ENCODE measurements around the gene GUCD1. TPM values are rescaled to one million over a fixed set of nuclear protein-coding genes. Genes with fewer than 3 reads are reported as not detected.
"Not testable (repeated sequence)": the region's sequence is repeated elsewhere in the genome, so short reads cannot be mapped to it uniquely, and the experiment has no call there.

GUCD1 gene
- total and polyA plus RNA-seq, 5 donors, result 124 to 161 (median 136) TPM

GRCh38 chr22:24541681-24542515 is 13.0 kb downstream of the GUCD1 start:
- DNase-seq, result no peak
- no peak for ATAC-seq
- H3K27ac ChIP-seq (ENCODE audit: low read length), result no peak overlapping the region
- no peaks in the 10 kb centered on the region for H3K27me3 ChIP-seq (ENCODE audit: control insufficient read depth, insufficient read depth)
- H3K4me3 ChIP-seq (ENCODE audit: low read length), result no peak overlapping the region
- H3K4me1 ChIP-seq (ENCODE audit: control insufficient read depth, insufficient read depth, low read length), result peaks cover 7% of the 10 kb centered on the region
- intact Hi-C loops (cut with DNase I), result no loop called here
- no peaks in the 10 kb centered on the region for H3K9me3 ChIP-seq (ENCODE audit: control insufficient read depth, low read length)
- WGBS, result 75% methylated on average over 6 of the region's 6 CpGs

DNA sequence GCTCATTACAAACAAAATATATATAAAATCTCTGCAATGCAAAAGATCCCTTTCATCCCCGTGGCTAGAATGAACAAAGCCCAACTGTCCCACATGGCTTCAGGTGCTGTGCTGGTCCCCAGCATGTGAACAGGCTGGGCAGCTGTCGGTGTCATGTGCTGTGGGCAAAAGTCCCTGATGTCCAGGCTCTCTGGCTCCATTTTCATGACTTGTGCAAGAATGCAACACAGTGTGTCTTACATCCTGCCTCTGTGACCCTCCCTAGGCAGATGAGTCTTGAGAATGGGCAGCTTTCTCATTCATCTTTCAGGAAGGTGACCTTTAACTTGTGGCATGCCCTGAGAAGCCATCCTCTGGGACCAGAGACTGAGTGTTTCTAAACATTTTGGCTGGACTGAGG is 14.5 kb downstream of the GUCD1 start:
- Histone ChIP-seq H3K9me3 (ENCODE audit: control insufficient read depth, low read length) (no peaks in the 10 kb centered on the region), H3K4me1 (ENCODE audit: control insufficient read depth, insufficient read depth, low read length) (peaks cover 7% of the 10 kb centered on the region), H3K27me3 (ENCODE audit: control insufficient read depth, insufficient read depth) (no peaks in the 10 kb centered on the region), H3K27ac (ENCODE audit: low read length) (no peak overlapping the region), H3K4me3 (ENCODE audit: low read length) (no peak overlapping the region)
- intact Hi-C loops (cut with DNase I), result no loop called here
- WGBS, result 90% methylated on average over 2 of the region's 2 CpGs
- ATAC-seq (no peak), DNase-seq (no peak)

DNA sequence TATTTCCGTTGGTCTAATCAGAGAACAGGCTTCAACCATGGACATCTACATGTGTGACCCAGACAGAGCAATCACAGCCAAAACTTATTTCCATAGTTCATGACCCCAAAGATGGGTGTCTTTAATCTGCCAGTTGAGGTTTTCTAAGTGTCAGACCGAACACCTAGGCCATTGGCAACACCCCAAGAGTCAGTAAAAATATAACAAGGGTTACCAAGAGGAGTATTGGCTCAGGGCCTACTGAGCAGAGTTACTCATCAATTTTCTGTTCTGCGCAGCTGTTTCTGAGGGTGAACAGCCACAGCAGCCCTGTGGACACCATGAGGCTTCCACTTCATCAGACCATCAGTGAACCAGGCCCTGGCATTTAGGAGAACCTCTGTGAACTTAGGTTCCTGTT is 18.8 kb downstream of the GUCD1 start:
- intact Hi-C loops (cut with DNase I), result no loop called here
- ATAC-seq (no peak), DNase-seq (no peak)
- no peak overlapping the region for H3K4me3 ChIP-seq (ENCODE audit: low read length)
- H3K27ac ChIP-seq (ENCODE audit: low read length), result no peak overlapping the region
- no peaks in the 10 kb centered on the region for H3K9me3 ChIP-seq (ENCODE audit: control insufficient read depth, low read length)
- no peaks in the 10 kb centered on the region for H3K27me3 ChIP-seq (ENCODE audit: control insufficient read depth, insufficient read depth)
- 83% methylated on average over 3 of the region's 3 CpGs for WGBS
- no peaks in the 10 kb centered on the region for H3K4me1 ChIP-seq (ENCODE audit: control insufficient read depth, insufficient read depth, low read length)

DNA sequence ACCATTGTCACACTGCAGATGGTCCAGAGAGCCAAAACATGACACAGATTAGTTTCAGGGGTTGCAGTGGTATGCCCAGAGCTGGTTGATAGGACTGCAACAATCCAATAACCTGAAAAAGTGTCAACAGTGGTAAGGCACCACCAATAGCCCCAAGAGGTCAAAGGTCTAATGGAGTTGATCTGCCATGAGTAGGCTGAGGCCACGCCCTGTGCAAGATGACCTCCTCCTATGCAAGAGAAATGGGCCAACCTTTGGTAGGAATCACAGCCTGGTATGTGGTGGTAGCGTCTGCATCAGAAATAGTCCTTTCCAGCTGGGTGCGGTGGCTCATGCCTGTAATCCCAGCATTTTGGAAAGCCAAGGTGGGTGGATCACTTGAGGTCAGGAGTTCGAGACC is 19.6 kb downstream of the GUCD1 start:
- 96% methylated on average over 4 of the region's 4 CpGs for WGBS
- no peak for DNase-seq
- no peak for ATAC-seq
- Histone ChIP-seq H3K4me1 (ENCODE audit: control insufficient read depth, insufficient read depth, low read length) (no peaks in the 10 kb centered on the region), H3K4me3 (ENCODE audit: low read length) (no peak overlapping the region), H3K27me3 (ENCODE audit: control insufficient read depth, insufficient read depth) (no peaks in the 10 kb centered on the region), H3K9me3 (ENCODE audit: control insufficient read depth, low read length) (no peaks in the 10 kb centered on the region), H3K27ac (ENCODE audit: low read length) (no peak overlapping the region)
- intact Hi-C loops (cut with DNase I), result no loop called here

DNA sequence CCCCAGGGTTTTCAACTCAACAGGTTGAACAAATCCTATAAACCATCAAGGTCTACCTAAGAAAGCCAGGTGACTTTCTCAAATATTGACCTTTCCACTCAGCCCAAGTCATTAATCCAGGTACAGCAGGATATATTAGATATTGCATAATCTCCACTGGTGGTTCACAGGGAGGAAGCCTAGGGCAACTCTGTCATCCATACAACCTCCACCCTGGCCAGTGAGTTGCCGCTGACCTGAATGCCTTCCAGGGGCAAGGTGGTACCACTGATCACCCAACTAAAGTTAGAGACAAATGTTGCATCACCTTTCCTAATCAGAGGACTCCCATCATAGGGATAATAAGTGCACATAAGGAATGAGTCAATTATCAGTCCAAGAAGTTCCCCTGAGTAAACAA is 22.9 kb downstream of the GUCD1 start:
- ATAC-seq (no peak), DNase-seq (no peak)
- Histone ChIP-seq H3K27me3 (ENCODE audit: control insufficient read depth, insufficient read depth) (no peaks in the 10 kb centered on the region), H3K27ac (ENCODE audit: low read length) (no peak overlapping the region), H3K4me3 (ENCODE audit: low read length) (no peak overlapping the region), H3K4me1 (ENCODE audit: control insufficient read depth, insufficient read depth, low read length) (no peaks in the 10 kb centered on the region), H3K9me3 (ENCODE audit: control insufficient read depth, low read length) (no peaks in the 10 kb centered on the region)
- WGBS, result 100% methylated on average over 1 of the region's 1 CpG
- intact Hi-C loops (cut with DNase I), result no loop called here

DNA sequence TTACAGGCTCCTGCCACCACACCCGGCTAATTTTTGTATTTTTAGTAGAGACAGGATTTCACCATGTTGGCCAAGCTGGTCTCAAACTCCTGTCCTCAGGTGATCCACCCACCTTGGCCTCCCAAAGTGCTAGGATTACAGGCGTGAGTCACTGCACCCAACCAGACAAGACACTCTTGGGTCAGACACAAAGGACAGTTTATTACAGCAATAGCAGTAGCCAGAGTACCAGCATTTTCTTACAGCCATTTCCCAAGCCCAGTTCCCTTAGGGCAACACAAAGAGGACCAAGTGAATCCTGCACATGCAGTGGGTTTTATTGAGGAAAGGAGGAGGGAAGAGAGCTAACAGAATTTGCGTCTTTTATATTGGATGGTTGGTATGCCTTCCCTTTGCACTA is 24.0 kb downstream of the GUCD1 start:
- H3K4me1 ChIP-seq (ENCODE audit: control insufficient read depth, insufficient read depth, low read length); H3K9me3 ChIP-seq (ENCODE audit: control insufficient read depth, low read length); H3K4me3 ChIP-seq (ENCODE audit: low read length); ATAC-seq; intact Hi-C loops (cut with DNase I); H3K27ac ChIP-seq (ENCODE audit: low read length); H3K27me3 ChIP-seq (ENCODE audit: control insufficient read depth, insufficient read depth); DNase-seq: not testable (repeated sequence)
- 92% methylated on average over 3 of the region's 3 CpGs for WGBS

DNA sequence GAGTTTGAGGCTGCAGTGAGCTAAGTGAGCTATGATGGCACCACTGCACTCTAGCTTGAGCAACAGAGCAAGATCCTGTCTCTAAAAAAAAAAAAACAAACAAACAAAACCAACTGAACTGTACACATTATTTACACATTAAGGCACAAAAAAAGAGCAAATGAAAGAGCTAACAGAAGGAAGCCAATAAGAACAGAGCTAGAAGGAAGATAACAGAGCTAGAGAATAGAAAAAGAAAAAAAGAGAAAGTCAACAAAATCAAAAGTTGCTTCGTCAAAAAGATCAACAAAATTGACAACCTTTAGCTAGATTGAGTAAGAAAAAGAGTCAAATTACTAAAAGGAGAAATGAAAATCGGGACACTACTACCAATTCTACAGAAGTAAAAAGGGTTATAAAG is 25.0 kb downstream of the GUCD1 start:
- ATAC-seq (no peak), DNase-seq (no peak)
- no peaks in the 10 kb centered on the region for H3K9me3 ChIP-seq (ENCODE audit: control insufficient read depth, low read length)
- 83% methylated on average over 2 of the region's 2 CpGs for WGBS
- intact Hi-C loops (cut with DNase I), result loop anchor here in 3 of 4 donors (5.0 to 10.0 kb wide), 3 partner anchors 203 to 208 kb away; no protein-coding TSS in a partner anchor
- peaks cover 2% of the 10 kb centered on the region for H3K4me1 ChIP-seq (ENCODE audit: control insufficient read depth, insufficient read depth, low read length)
- no peak overlapping the region for H3K27ac ChIP-seq (ENCODE audit: low read length)
- no peaks in the 10 kb centered on the region for H3K27me3 ChIP-seq (ENCODE audit: control insufficient read depth, insufficient read depth)
- H3K4me3 ChIP-seq (ENCODE audit: low read length), result no peak overlapping the region

DNA sequence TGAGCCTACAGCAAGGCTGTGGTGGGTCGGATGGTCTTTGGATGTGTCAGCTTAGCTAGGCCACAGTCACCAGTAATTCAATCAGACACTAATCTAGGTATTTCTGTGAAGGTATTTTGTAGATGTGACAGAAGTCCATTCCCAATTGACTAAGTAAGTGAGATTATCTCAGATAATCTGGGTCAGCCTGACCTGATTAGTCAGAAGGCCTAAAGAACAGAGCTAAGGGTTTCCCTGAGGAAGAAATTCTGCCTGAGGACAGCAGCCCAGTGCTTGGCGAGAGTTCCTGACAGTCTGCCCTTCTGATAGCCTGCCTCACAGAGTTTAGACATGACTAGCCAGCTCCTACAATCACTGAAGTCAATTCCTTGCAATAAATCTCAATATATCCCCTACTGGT is 28.7 kb downstream of the GUCD1 start:
- 78% methylated on average over 2 of the region's 2 CpGs for WGBS
- ATAC-seq (no peak), DNase-seq (no peak)
- H3K9me3 ChIP-seq (ENCODE audit: control insufficient read depth, low read length), result no peaks in the 10 kb centered on the region
- intact Hi-C loops (cut with DNase I), result loop anchor here in 3 of 4 donors (5.0 to 10.0 kb wide), 3 partner anchors 199 to 204 kb away; no protein-coding TSS in a partner anchor
- H3K27me3 ChIP-seq (ENCODE audit: control insufficient read depth, insufficient read depth), result no peaks in the 10 kb centered on the region
- no peak overlapping the region for H3K27ac ChIP-seq (ENCODE audit: low read length)
- H3K4me3 ChIP-seq (ENCODE audit: low read length), result no peak overlapping the region
- H3K4me1 ChIP-seq (ENCODE audit: control insufficient read depth, insufficient read depth, low read length), result peaks cover 5% of the 10 kb centered on the region

- H3K27ac ChIP-seq (ENCODE audit: low read length), result no peak overlapping the region
- peaks cover 5% of the 10 kb centered on the region for H3K4me1 ChIP-seq (ENCODE audit: control insufficient read depth, insufficient read depth, low read length)
- ATAC-seq (peak; percentile 68 to 83), DNase-seq (peak; percentile 78 to 93 (median 87))
- no peaks in the 10 kb centered on the region for H3K27me3 ChIP-seq (ENCODE audit: control insufficient read depth, insufficient read depth)
- H3K9me3 ChIP-seq (ENCODE audit: control insufficient read depth, low read length), result no peaks in the 10 kb centered on the region
- 15% methylated on average over 12 of the region's 12 CpGs for WGBS
- intact Hi-C loops (cut with DNase I), result loop anchor here in 3 of 4 donors (5.0 to 10.0 kb wide), 3 partner anchors 198 to 203 kb away; no protein-coding TSS in a partner anchor
- no peak overlapping the region for H3K4me3 ChIP-seq (ENCODE audit: low read length)
These were observed 29.4 kb downstream of the GUCD1 start for GRCh38 chr22:24525416-24526037.

DNA sequence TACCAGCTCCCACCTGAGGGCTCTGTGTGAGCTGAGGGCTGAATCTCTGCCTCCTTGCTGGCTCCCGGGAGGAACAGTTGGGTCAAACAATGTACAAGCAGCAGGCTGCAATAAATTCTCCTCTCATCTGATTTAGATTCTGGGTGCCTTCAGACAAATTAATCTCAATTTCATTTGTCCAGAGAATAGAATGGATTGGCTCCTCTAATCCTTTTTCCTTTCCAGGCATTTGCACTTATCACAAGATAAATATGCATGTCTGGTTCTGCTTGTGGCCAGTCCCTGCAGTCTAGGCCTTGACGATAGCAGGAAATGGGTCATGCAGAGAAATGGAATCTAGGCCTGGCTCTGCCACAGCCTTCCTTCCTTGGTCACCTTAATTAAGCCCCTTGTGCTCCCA is 31.1 kb downstream of the GUCD1 start:
- H3K9me3 ChIP-seq (ENCODE audit: control insufficient read depth, low read length), result no peaks in the 10 kb centered on the region
- no peaks in the 10 kb centered on the region for H3K27me3 ChIP-seq (ENCODE audit: control insufficient read depth, insufficient read depth)
- ATAC-seq (peak; percentile 55 to 65), DNase-seq (peak in 1 of 3 donors; percentile 61)
- peaks cover 5% of the 10 kb centered on the region for H3K4me1 ChIP-seq (ENCODE audit: control insufficient read depth, insufficient read depth, low read length)
- intact Hi-C loops (cut with DNase I), result loop anchor here in 1 of 4 donors (10.0 kb wide), 1 partner anchor 199 kb away; no protein-coding TSS in a partner anchor
- WGBS, result 45% methylated on average over 2 of the region's 2 CpGs
- H3K27ac ChIP-seq (ENCODE audit: low read length), result no peak overlapping the region
- H3K4me3 ChIP-seq (ENCODE audit: low read length), result no peak overlapping the region

DNA sequence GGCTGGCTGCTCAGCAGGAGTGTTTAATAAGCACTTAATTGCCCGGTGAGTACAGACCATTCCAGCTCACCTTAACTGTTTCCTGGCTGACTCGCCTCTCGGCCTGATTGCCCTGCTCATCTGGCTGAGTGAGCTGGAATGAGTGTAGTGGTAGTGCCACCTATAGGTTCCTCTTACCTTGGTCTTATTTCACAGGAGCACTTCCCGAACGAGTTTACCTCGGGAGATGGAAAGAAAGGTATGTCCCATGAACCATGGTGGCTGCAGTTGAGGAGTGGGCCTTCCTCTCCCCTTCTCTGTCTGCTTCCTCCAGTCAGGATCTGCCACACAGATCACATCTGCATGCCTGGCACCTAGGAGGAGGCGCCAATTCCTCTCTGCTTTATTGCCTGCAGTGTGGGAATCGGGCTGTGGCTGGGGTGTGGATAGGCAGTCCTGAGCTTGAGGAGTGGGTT is 33.1 kb downstream of the GUCD1 start:
- peaks cover 5% of the 10 kb centered on the region for H3K4me1 ChIP-seq (ENCODE audit: control insufficient read depth, insufficient read depth, low read length)
- H3K9me3 ChIP-seq (ENCODE audit: control insufficient read depth, low read length), result no peaks in the 10 kb centered on the region
- intact Hi-C loops (cut with DNase I), result loop anchor here in 1 of 4 donors (10.0 kb wide), 1 partner anchor 197 kb away; no protein-coding TSS in a partner anchor
- no peaks in the 10 kb centered on the region for H3K27me3 ChIP-seq (ENCODE audit: control insufficient read depth, insufficient read depth)
- peak; percentile 48 to 53 for ATAC-seq
- DNase-seq, result peak in 1 of 3 donors; percentile 41
- no peak overlapping the region for H3K4me3 ChIP-seq (ENCODE audit: low read length)
- no peak overlapping the region for H3K27ac ChIP-seq (ENCODE audit: low read length)
- whole genome bisulfite sequencing, result 33% methylated on average over 8 of the region's 8 CpGs
